GM18502 (cell line): Measurements from ENCODE around the gene MAGI2.

ENCODE experiments used
- ATAC-seq: cut with Tn5 transposase; IDR thresholded peaks from one replicate; pipeline ENCODE4 v1.9.1; 2021; ENCODE audit warnings: mild to moderate bottlenecking; ENCODE audit not compliant: unreplicated experiment, poor library complexity

Gene MAGI2

GRCh38 chr7:78184299-78184698 lies 1269.2 kb downstream of the MAGI2 start:
- ATAC-seq, result no peak

GRCh38 chr7:78179827-78180477 lies 1273.5 kb downstream of the MAGI2 start:
- no peak for ATAC-seq

DNA sequence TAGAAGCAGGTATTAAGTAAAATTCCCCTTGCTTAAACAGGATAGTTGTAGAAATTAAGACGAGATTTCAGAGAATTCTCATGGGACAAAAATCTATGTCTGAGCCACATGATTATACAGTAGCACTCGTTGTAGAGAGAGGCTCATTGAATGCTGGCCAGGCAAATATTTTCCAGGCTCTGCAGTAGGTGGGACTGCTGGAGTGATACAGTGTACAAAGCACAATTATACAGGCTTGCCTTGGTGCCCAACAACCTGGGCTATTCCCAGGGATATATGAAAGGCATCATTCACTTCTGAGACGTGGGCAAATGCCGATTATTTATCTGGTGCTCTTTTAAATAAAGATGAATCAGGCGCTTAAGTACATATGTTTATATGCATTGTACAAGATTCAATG lies 1274.3 kb downstream of the MAGI2 start:
- ATAC-seq, result no peak

- ATAC-seq, result no peak
Observed at GRCh38 chr7:78178319-78178718, 1275.1 kb downstream of the MAGI2 start.

DNA sequence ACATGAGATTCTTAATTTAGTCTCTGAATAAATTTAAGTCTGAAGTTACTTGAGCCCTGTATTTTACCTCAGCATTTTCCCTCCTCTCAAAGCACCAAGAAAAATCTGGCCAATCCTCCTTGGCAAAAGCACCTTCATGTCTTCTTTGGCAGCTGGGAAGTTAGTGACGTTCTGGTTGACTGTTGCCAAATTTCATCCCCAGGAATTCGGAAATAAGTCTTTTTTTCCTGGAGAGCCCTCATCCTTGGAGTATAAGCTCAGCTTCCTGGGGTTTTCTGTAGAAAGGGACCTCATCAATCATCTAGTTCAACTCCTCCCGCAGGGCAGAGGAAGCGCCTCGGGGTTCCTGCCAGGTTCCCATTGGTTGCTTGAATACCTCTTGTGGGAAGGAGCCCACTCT lies 1277.3 kb downstream of the MAGI2 start:
- no peak for ATAC-seq

GRCh38 chr7:78175330-78176100 lies 1278.0 kb downstream of the MAGI2 start:
- no peak for ATAC-seq

DNA sequence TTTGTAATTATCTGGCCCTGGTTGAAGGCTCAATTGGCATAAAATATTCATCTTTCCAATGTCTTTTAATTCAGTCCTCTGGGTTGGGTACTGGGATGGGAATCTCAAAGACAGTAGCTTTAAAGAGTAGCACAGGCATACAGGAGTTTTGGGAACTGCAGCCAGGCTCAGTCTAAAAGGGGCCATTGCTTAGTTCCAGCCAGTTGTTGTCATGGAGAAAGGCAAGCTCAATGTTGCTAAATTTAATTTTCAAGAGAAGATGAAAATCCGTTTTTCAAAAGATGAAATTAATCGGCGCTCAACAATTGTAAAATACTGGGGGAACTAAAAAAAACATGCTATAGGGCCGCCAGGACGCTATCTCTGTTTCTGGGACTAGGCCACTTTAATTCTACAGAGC lies 1279.8 kb downstream of the MAGI2 start:
- no peak for ATAC-seq

- ATAC-seq, result no peak
Observed at GRCh38 chr7:78172933-78173591, 1280.4 kb downstream of the MAGI2 start.

GRCh38 chr7:78172267-78172757 lies 1281.2 kb downstream of the MAGI2 start:
- ATAC-seq, result no peak

- no peak for ATAC-seq
Observed at GRCh38 chr7:78171398-78171797, 1282.1 kb downstream of the MAGI2 start.

- no peak for ATAC-seq
Observed at GRCh38 chr7:78170815-78171214, 1282.7 kb downstream of the MAGI2 start.

GRCh38 chr7:78169992-78170391 lies 1283.5 kb downstream of the MAGI2 start:
- ATAC-seq, result no peak

DNA sequence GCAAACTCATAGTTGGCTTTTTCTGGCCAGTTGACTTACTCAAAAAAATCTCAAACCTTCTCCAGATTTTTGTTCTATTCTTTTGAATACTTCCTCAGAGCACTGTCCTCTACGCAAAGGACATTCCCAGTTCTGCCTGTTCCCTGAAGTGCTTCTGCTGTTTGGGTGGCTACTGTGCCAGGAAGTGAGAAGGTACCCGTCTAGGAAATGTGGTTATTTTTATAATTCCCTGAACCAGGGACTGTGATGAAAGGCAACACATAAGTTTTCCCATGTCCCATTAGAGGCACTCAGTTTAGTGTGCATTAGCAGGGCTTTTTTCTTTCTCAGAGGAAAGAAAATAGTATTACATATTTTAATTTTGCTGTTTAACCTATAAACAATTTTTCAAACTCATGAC lies 1284.6 kb downstream of the MAGI2 start:
- no peak for ATAC-seq

GRCh38 chr7:78167860-78168259 lies 1285.6 kb downstream of the MAGI2 start:
- ATAC-seq, result no peak

DNA sequence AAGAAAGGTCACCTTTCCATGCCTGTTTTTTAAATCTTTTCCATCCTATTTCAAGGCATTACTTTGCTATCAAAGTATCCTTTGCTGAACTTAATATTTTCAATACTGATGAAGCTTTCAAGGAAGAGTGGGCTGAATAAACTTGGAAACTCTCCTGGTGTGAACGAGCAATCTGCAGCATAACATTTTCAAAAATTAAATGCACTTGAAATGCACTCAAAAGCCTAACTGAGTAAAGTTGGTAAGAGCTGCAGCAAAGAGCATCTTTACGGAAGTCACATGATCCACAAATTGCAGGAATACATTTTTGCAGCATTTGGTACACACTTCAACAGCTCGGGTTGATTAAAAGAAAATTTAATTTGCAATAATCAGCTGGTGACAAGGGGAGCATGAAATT lies 1287.6 kb downstream of the MAGI2 start:
- ATAC-seq, result no peak

GRCh38 chr7:78165454-78165853 lies 1288.0 kb downstream of the MAGI2 start:
- no peak for ATAC-seq

GRCh38 chr7:78164459-78164858 lies 1289.0 kb downstream of the MAGI2 start:
- ATAC-seq, result no peak

- no peak for ATAC-seq
Observed at GRCh38 chr7:78161781-78162180, 1291.7 kb downstream of the MAGI2 start.

DNA sequence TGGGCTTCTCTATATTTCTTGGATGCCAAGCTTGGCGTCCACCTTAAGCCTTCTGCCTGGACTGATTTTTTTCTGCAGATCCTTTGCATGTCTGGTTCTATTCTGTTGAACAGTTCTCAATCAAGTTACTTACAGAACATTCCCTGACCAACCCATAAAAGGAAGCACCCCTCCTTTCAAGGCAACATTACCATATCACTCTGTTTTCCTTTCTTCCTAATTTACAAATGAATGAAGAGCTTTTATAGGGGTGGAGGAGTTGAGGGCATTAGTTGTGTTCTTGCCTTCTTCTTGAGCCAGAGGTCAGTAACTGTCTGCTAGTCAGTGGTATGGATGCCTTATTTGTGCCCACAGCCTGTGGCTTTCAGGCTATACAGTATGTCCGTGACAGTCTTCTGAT lies 1293.9 kb downstream of the MAGI2 start:
- no peak for ATAC-seq

DNA sequence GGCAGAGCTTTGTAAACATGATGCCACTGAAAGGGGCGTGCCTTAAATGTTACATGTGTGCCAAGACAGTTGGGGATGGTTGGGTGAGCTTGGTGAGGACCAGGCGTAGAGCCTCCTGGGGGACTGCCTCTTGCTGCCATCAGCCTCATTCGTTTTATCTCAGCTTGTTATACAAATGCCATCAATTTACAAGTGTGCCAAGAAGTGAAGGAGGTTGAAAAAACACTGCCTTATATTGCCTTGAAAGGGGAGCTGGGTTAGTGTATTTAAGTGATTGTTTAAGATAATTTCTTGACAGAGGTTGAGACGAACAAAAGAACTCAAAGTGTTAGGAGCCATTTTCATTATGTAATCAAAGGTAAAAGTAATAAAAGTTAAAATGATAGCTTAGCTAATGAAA lies 1300.2 kb downstream of the MAGI2 start:
- no peak for ATAC-seq

GRCh38 chr7:78151229-78151628 lies 1302.2 kb downstream of the MAGI2 start:
- no peak for ATAC-seq
